Activated CD4-positive, alpha-beta T cell treated with anti-CD3 and anti-CD28 coated beads, Interleukin-2, amount 50 U/mL, for 1 hour (primary cell): ENCODE results near the gene NOP58.
A peak's percentile ranks its signal among the peaks of the same experiment; 100 is the strongest.
"Not testable (repeated sequence)": the region's sequence is repeated elsewhere in the genome, so short reads cannot be mapped to it uniquely, and the experiment has no call there.

Source experiments
- DNase-seq: peaks from one replicate; pipeline ENCODE4 v3.0.0-alpha.2; 2020

NOP58 gene, protein sequence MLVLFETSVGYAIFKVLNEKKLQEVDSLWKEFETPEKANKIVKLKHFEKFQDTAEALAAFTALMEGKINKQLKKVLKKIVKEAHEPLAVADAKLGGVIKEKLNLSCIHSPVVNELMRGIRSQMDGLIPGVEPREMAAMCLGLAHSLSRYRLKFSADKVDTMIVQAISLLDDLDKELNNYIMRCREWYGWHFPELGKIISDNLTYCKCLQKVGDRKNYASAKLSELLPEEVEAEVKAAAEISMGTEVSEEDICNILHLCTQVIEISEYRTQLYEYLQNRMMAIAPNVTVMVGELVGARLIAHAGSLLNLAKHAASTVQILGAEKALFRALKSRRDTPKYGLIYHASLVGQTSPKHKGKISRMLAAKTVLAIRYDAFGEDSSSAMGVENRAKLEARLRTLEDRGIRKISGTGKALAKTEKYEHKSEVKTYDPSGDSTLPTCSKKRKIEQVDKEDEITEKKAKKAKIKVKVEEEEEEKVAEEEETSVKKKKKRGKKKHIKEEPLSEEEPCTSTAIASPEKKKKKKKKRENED

DNA sequence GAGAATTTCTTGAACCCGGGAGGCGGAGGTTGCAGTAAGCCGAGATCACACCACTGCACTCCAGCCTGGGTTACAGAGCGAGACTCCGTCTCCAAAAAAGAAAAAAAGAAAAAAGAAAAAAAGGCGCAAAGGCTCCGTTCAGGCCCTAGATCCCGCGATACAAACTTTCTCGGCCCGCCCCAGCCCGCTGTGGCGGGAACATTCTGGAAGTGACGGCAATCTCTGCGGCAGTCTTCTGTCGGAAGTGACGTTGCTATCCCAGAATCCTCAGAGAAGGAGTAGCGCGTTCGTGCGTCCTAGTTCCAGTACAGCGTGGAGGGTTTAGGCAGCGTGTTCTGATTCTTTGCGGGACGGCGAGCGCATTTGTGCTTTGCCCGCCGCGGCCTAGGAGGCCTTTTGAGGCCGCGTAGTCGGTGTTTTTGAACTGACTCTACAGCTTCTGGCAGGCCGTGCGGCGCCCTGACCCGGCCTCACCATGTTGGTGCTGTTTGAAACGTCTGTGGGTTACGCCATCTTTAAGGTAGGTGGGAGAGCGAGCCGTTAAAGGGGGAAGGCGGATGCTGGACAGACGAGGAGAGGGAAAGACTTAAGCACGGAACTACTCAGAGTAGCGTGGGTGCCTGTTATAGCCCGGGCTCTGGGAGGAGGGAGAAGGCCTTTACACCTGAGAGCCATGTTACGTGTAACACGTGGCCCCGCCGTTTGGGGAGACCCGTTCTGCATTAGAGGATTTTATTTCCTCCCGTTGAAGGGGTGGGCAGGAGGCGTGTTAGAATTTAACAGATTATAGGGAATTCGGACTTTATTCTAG is at the start of gene NOP58:
NOP58 (plus strand) TSS at position 297 of the 811 bp plus-strand sequence; CDS start at position 476, 179 bp downstream.
- DNase-seq, result peak; percentile 86

DNA sequence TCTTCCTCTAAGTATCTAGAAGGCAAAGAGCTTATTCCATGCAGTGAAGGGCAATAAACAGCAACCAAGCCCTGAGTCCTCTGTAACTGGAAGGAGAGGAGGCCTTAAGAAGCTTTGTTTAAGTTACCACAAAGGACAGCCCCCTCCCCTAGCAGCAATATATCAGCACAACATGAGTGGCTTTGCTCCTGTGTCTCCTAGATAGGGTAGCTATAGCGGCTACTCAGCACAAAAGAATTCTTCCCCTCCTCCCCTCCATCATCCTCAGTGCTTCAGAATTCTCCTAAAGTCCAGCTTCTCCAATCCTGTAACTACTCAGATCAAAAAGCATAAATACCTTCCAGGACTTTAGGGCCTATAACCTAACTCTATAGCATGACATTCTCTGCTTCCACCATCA is 43.7 kb upstream of the NOP58 start:
- DNase-seq, result no peak

DNA sequence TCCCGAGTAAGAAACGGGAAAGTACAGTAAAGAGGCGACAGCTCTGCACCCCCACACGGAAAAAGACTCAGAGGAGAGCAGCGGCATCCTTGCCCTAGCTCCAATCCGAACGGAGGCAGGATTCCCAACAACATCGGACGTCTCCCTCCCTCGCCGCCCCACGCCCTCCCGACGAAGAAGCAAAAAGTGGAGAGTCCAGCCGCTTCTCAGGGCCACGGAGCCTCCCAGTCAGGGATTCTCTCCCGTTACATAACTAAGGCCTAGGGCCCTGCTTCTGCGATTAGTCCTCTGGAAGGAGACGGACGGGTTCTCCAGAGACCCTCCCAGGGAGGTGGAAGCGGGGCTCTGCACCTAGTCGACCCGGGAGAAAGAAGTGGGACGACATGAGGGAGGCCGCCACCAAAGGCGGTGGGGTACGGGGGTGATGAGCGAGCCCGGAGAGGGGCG is 27.8 kb upstream of the NOP58 start:
- DNase-seq, result peak; percentile 20

DNA sequence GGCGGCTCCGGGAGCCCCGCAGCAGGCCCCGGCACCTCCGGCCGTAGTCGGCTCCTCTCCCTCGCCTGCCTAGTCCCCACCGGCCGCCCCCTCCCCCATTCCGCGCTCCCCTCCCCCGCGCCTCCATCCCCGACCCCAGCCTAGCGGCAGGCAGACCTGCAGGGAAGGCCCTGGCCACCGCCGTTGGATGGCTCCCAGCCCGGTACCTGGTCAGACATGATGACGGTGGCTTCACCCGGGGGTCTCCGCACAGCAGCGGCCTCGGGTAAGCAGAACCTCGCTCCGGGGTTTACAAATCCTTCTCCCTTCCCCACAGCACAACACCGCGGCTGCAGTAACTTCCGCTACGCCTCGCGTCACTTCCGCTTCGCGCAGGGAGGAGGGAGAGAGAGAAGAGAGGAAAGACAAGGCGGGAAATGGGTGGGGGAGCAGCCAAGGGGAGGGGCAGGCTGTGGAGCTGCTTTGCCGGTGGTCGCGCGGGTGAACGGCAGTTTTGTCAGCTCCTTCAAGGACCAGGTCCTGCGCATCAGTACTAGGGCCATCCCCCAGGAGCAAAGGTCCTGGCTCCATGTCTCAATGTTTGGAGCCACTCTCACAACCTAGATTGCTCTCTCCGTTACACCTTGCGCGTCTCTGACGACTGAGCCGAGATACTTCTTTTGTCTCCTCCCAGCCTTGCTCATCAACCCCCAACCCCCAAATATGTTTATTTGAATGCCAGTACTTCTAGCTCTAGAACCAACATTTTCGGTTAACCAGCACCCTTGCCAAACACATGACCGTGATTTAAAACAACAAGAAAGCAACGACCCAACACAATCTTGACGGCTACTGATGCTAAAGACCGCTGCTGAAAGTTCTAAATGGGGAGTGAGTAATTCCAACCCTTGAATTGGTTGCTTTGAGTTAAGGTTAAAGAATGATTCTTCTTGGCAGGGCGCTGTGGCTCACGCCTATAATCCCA is 27.0 kb upstream of the NOP58 start, which contains the start of gene SUMO1:
SUMO1 (minus strand) TSS at position 364 of the 964 bp plus-strand sequence; CDS start at position 218, 146 bp downstream.
- peak; percentile 89 for DNase-seq

DNA sequence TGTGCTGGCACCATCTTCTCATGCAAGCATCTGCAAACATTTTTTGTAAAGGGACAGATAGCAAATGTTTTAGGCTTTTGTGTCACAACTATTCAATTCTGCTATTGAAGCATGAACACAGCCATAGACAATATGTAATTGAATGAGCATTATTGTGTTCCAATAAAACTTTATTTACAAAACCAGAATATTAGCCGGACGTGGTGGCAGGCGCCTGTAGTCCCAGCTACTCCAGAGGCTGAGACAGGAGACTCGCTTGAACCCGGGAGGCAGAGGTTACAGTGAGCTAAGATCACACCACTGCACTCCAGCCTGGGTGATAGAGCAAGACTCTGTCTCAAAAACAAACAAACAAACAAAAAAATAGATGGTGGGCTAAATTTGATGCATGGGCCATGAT is 17.9 kb upstream of the NOP58 start:
- not testable (repeated sequence) for DNase-seq

DNA sequence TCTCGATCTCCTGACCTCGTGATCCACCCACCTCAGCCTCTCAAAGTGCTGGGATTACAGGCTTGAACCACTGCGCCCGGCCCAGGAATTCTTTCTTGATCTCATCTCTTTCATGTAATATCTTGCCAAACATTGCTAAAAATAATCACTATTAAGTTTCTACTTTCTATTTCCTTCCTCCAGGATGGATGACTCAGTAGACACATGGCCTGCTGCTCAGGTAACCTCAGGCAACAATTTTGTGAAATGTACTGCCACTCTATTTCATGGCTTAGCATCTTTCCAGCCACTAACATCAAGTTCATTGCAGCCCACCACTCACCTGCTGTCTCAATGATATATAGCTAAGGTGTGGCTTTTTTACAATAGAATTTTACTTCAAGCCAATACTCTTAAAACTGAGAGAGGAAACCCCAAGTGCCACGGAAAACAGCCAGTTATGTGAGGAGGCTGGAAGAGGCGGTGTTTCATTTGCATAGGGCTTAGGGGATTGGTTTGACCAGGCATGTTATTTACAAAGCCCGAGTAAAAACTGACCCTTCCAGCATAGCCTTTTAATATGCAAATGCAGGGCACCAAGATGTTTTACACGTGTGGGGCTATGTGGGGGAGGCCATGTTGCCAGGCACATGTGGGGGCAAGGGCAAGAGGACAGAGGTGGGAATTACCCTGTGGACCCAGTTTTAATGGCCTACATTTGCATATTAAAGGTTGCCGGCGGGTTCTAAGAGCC is 15.9 kb upstream of the NOP58 start:
- no peak for DNase-seq

DNA sequence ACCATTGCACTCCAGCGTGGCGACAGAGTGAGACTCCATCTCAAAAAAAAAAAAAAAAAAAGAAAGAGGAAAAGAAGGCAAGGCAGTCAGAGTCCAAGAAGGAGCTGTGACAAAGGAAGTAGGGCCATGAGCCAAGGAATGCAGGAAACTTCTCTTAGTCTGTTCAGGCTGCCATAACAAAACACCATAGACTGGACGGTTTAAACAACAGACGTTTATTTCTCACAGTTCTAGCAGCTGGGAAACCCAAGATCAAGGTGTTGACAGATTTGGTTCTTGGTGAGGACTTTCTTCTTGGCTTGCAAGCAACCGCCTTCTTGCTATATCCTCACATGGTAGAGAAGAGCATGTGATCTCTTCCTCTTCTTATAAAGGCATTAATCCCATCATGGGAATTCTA is 14.1 kb upstream of the NOP58 start:
- DNase-seq, result no peak

DNA sequence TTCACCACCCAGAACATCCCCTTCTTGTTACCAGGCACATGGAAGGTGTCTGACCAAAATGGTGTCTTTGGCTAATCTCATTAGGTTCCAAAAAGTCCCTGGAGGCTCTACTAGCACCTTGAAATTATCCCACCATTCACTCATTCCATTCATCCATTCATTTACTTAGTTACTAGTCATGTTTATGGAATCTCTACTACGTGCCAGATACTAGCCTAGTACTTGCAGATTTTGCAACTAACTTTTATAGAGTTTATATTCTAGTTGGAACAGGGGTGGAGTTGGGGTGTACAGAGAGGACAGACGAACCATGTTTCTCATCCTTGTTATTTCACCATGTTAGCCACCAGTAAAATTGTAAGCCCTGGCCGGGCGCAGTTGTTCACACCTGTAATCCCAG is 4.0 kb upstream of the NOP58 start:
- DNase-seq, result no peak

DNA sequence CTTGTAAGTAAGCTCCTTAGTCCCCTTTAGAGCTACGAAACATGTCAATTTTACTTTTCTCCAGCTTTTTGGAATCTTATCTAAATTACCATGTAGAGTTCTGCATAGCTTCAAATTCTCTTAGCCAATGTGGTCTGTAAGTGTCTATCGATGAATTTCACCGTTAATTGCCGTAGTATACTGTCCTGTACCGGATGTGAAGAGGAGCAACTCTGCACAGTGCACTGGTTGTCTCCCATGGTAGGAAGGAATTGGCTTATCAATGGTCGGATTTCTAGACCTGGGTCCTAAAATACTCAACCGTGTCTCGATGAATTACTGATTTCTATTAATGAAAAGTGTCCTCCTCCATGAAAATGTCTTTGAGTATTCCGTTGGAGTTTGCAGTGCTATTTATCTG is 1.9 kb downstream of the NOP58 start:
- no peak for DNase-seq

DNA sequence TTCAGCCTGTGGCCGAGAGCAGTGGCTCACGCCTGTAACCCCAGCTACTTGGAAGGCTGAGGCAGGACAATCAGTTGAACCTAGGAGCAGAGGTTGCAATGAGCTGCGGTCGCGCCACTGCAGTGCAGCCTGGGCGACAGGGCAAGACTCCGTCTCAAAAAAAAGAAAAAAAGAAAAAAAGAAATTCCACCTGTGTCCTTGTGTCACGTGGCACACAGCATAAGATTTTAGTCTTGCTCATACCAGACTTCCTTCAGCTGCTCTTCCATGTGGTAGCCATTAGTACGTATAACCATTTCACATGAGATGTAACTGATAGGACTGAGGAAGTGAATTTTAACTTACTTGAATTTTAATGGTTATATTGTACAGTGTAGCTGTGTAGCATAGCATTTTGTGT is 4.0 kb downstream of the NOP58 start:
- no peak for DNase-seq

DNA sequence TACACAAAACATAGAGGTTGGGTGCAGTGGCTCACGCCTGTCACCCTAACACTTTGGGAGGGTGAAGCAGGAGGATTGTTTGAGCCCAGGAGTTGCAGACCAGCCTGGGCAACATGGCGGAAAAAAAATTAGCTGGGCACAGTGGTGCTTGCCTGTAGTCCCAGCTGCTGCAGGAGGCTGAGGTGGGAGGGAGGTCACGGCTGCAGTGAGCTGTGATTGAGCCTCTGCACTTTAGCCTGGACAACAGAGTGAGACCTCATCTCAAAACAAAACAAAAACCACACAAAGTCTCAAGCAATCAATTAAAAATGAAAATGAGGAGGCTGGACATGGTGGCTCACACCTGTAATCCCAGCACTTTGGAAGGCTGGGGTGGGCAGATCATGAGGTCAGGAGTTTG is 4.9 kb downstream of the NOP58 start:
- no peak for DNase-seq

DNA sequence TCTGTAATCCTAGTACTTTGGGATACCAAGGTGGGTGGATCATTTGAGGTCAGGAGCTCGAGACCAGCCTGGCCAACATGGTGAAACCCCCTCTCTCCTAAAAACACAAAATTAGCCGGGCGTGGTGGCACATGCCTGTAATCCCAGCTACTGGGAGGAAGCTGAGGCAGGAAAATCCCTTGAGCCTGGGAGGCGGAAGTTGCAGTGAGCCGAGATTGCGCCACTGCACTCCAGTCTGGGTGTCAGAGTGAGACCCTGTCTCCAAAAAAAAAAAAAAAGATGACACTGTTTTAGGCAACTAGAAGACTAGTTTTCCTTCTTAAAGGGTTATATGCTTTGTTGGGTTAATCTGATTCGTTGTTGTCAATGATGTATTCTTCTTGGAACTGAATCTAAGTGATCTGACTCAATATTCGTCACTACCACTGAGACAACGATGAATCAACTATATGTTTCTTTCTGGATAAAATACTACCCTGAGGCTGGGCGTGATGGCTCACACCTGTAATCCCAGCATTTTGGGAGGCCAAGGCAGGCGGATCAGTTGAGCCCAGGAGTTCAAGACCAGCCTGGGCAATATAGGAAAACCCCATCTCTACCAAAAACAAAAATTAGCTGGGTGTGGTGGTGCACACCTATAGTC is 10.6 kb downstream of the NOP58 start:
- DNase-seq, result not testable (repeated sequence)

DNA sequence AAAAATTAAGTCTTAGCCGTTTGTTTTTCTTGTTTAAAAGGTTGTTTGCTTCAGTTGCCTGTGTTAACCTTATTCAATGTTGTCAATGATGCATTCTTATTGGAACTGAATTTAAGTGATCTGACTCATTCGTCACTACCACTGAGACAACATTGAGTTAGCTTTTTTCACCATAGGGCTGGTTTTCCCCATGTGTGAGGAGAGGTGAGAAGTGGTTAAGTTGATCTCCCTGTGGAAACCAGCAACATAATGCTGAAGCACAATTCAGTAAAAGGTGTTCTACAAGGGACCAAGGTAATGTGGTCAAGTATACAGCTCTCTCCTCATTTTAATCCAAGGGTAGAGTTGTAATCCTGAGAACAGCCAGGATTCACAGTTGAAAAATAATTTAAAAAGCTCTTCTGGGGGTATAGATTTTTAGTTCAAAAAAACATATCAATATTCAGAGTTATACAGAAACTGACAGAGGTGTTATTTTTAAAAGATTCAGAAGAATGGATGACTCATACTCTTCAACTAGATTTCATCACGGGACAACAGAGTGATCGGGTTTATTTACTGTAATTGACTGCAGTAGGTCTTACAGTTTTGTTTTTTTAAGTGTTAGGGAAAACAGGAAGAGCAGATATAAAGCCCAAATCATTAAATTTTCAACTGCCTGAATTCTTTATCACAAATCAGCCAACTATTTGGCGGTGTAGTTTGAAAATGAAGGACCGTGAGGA is 12.6 kb downstream of the NOP58 start:
- no peak for DNase-seq

DNA sequence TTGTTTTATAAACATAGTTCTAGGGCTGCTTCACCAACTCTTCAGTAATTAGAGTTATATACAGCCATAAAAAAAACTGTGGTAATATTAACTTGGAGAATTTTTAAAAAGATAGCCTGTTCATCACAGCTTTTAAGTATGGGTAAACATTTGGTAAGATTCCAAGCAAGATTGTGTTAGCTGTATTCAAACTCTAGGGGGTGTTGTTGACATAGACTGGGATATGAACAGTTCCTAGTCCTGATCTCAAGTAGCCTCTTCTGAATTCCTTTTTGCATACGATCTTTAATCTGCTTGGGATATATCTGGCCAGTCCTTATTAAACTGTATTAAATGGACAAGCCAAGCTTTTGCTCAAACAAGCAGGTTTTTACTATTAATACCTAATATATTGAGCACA is 13.4 kb downstream of the NOP58 start:
- DNase-seq, result no peak

DNA sequence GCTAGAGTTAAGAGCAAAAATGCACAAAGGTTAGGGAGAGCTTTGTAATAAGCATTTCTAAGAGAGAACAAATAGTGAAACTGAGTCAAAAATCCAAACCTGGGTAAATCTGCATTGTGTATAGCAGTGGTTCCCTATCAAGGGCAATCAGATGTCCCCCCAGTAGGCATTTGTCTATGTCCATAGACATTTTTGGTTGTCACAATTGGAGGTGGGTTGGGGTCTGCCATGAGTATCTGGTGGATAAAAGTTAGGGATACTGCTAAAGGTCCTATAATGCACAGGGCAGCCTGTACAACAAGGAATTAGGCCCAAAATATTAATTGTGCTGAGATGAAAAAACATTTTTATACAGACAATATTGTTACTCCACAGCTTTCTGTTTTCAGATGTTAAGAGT is 21.0 kb downstream of the NOP58 start:
- no peak for DNase-seq

DNA sequence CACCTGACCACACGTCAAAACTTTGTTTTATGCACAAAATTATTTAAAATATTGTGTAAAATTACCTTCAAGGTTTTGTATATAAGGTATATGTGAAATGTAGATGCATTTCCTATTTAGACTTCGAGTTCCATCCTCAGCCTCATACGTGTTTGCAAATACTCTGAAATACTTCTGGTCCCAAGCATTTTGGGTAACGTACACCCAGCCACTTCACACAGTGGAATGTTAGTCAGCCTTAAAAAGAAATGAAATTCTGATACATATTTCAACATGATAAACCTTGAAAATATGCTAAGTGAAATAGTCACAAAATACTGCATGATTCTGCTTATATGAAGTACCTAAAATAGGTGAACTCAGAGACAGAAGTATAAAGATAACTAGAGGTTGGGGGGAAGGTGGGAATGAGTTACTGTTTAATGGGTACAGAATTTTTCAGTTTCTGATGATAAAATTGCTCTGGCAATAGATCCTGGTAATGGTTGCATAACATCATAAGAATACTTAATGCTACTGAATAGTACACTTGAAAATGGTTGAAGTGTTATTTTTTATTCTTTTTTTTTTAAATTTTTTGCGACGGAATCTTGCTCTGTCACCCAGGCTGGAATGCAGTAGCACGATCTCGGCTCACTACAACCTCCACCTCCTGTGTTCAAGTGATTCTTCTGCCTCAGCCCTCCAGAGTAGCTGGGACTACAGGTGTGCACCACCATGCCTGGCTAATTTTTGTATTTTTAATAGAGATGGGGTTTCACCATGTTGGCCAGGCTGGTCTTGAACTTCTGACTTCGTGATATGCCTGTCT is 24.0 kb downstream of the NOP58 start:
- DNase-seq, result no peak

DNA sequence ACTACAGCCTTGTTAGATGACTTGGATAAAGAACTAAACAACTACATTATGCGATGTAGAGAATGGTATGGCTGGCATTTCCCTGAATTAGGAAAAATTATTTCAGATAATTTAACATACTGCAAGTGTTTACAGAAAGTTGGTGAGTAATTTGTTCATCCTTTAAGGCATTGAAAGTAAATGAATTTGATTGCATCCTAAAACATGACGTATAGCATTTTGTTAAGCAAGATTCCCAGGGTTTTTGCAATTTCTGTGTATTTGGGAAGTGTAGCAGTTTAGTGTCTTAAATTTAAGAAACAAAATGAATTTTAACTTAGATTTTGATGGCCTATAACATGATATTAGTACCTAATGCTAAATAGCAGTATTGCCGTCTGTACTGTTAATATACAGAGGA is 24.8 kb downstream of the NOP58 start:
- DNase-seq, result no peak

DNA sequence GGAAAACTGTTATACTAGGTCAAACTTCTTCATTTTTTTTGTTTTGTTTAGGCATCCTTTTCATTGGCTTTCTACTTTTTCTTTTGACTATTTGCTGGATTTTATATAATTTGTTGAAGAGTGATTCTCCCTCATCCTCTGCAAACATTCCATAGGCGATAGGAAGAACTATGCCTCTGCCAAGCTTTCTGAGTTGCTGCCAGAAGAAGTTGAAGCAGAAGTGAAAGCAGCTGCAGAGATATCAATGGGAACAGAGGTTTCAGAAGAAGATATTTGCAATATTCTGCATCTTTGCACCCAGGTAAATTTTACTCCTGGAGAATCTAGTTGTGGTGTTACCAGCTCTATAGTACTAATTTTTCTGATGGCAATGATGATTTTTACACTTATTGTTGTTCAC is 25.4 kb downstream of the NOP58 start:
- no peak for DNase-seq

DNA sequence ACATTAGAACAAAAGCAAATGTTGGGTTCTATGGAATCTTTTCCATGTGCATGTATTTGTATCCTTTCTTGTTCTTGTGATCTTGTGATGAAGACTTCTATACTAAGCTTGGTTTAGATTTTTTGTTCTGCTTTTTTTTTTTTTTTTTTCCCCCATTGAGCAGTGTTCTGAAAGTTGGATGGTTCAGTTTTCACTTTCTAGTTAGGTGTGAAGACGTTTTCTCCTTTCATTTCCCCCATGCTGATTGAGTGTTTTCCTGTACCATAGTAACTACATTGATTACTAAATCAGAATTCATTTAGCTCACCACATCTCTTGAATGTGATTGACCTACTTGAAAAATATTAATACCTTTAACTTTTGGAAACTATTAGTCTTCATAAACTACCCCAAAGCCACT is 34.1 kb downstream of the NOP58 start:
- no peak for DNase-seq

DNA sequence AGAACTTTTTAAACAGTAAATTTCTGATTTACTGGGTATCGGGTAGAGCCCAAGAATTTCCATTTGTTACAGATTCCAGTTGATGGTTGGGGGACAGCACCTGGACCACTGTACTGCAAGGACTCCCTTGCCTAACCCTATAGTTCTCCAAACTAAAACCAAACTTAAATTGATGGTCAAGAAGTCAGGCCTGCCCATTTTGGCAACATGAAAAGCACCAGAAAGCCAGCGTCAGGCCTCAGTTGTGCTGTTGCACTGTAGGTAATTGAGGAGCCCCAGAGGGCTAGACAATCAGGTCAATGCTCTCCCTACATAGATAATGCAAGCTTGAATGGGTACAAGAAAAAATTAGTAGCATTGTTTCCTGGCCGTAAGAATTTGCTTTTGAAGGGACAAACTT is 40.5 kb downstream of the NOP58 start:
- DNase-seq, result no peak
